ENCODE measurements around the gene GAS2L3. TPM values are rescaled to one million over a fixed set of nuclear protein-coding genes. Genes with fewer than 3 reads are reported as not detected.
"Not testable (repeated sequence)": the region's sequence is repeated elsewhere in the genome, so short reads cannot be mapped to it uniquely, and the experiment has no call there.

GAS2L3 gene
- total RNA-seq: 10 to 100 TPM in 1 of 2 donors, 1 to 10 TPM in 1; 3.3 to 10.1 TPM

GRCh38 chr12:100573292-100574186, at the start of gene GAS2L3:
GAS2L3 (plus strand) TSS chr12:100573684; CDS start chr12:100594905, 21,221 bp downstream.
- Mint-ChIP-seq H3K36me3 (ENCODE audit: low read depth) (no peaks in the 10 kb centered on the region), H3K4me3 (peak within 1 kb of the TSS; percentile 93), H3K9me3 (no peaks in the 10 kb centered on the region), H3K4me1 (peaks cover 4% of the 10 kb centered on the region), H3K27ac (peak within 1 kb of the TSS; percentile 84), H3K27me3 (peaks cover 20% of the 10 kb centered on the region)
- peak; percentile 94 for ATAC-seq (replicated peaks)

- ATAC-seq (replicated peaks): no peak
- no peak overlapping the region for H3K27ac Mint-ChIP-seq
- no peaks in the 10 kb centered on the region for H3K4me1 Mint-ChIP-seq
- H3K9me3 Mint-ChIP-seq: no peaks in the 10 kb centered on the region
- H3K4me3 Mint-ChIP-seq: no peak overlapping the region
- no peaks in the 10 kb centered on the region for H3K36me3 Mint-ChIP-seq (ENCODE audit: low read depth)
- H3K27me3 Mint-ChIP-seq: peaks cover 26% of the 10 kb centered on the region
Measured at GRCh38 chr12:100528034-100528433, 45.5 kb upstream of the GAS2L3 start.

- peaks cover 26% of the 10 kb centered on the region for H3K27me3 Mint-ChIP-seq
- H3K36me3 Mint-ChIP-seq (ENCODE audit: low read depth): no peaks in the 10 kb centered on the region
- H3K27ac Mint-ChIP-seq: no peak overlapping the region
- no peaks in the 10 kb centered on the region for H3K4me1 Mint-ChIP-seq
- H3K4me3 Mint-ChIP-seq: no peak overlapping the region
- no peaks in the 10 kb centered on the region for H3K9me3 Mint-ChIP-seq
- ATAC-seq (replicated peaks): no peak
Measured at GRCh38 chr12:100528471-100529127, 44.9 kb upstream of the GAS2L3 start.

- Mint-ChIP-seq H3K9me3 (no peaks in the 10 kb centered on the region), H3K27ac (no peak overlapping the region), H3K4me3 (no peak overlapping the region), H3K27me3 (peaks cover 25% of the 10 kb centered on the region), H3K4me1 (no peaks in the 10 kb centered on the region), H3K36me3 (ENCODE audit: low read depth) (no peaks in the 10 kb centered on the region)
- no peak for ATAC-seq (replicated peaks)
Measured at GRCh38 chr12:100529756-100530350, 43.6 kb upstream of the GAS2L3 start.

GRCh38 chr12:100533376-100533775, 40.1 kb upstream of the GAS2L3 start:
- ATAC-seq (replicated peaks): no peak
- Mint-ChIP-seq H3K27ac (no peak overlapping the region), H3K36me3 (ENCODE audit: low read depth) (no peaks in the 10 kb centered on the region), H3K9me3 (no peaks in the 10 kb centered on the region), H3K27me3 (peaks cover 31% of the 10 kb centered on the region), H3K4me1 (no peaks in the 10 kb centered on the region), H3K4me3 (no peak overlapping the region)

GRCh38 chr12:100534625-100535227, 38.8 kb upstream of the GAS2L3 start:
- H3K27me3 Mint-ChIP-seq: peaks cover 26% of the 10 kb centered on the region
- no peak for ATAC-seq (replicated peaks)

GRCh38 chr12:100539202-100539601, 34.3 kb upstream of the GAS2L3 start:
- ATAC-seq (replicated peaks): no peak
- Mint-ChIP-seq H3K4me3 (no peak overlapping the region), H3K27ac (no peak overlapping the region), H3K4me1 (no peaks in the 10 kb centered on the region), H3K27me3 (peaks cover 18% of the 10 kb centered on the region), H3K9me3 (no peaks in the 10 kb centered on the region), H3K36me3 (ENCODE audit: low read depth) (no peaks in the 10 kb centered on the region)

More at GRCh38 chr12:100534625-100535227, 38.8 kb upstream of the GAS2L3 start:
- no peak overlapping the region for H3K4me3 Mint-ChIP-seq
- H3K27ac Mint-ChIP-seq: no peak overlapping the region
- no peaks in the 10 kb centered on the region for H3K36me3 Mint-ChIP-seq (ENCODE audit: low read depth)
- no peaks in the 10 kb centered on the region for H3K4me1 Mint-ChIP-seq
- H3K9me3 Mint-ChIP-seq: no peaks in the 10 kb centered on the region

- Mint-ChIP-seq H3K9me3 (no peaks in the 10 kb centered on the region), H3K27ac (no peak overlapping the region), H3K27me3 (peaks cover 10% of the 10 kb centered on the region), H3K4me1 (no peaks in the 10 kb centered on the region), H3K4me3 (no peak overlapping the region), H3K36me3 (ENCODE audit: low read depth) (no peaks in the 10 kb centered on the region)
- no peak for ATAC-seq (replicated peaks)
Measured at GRCh38 chr12:100544165-100544564, 29.3 kb upstream of the GAS2L3 start.

- H3K4me3 Mint-ChIP-seq: no peak overlapping the region
- no peaks in the 10 kb centered on the region for H3K4me1 Mint-ChIP-seq
- H3K9me3 Mint-ChIP-seq: no peaks in the 10 kb centered on the region
- ATAC-seq (replicated peaks): no peak
- peaks cover 10% of the 10 kb centered on the region for H3K27me3 Mint-ChIP-seq
- no peaks in the 10 kb centered on the region for H3K36me3 Mint-ChIP-seq (ENCODE audit: low read depth)
- no peak overlapping the region for H3K27ac Mint-ChIP-seq
Measured at GRCh38 chr12:100545092-100545491, 28.4 kb upstream of the GAS2L3 start.

GRCh38 chr12:100553936-100554335, 19.5 kb upstream of the GAS2L3 start:
- Mint-ChIP-seq H3K4me1 (no peaks in the 10 kb centered on the region), H3K27ac (no peak overlapping the region), H3K9me3 (no peaks in the 10 kb centered on the region), H3K27me3 (peaks cover 5% of the 10 kb centered on the region), H3K36me3 (ENCODE audit: low read depth) (no peaks in the 10 kb centered on the region), H3K4me3 (no peak overlapping the region)
- no peak for ATAC-seq (replicated peaks)

- Mint-ChIP-seq H3K4me3 (no peak overlapping the region), H3K4me1 (no peaks in the 10 kb centered on the region), H3K36me3 (ENCODE audit: low read depth) (no peaks in the 10 kb centered on the region), H3K27ac (no peak overlapping the region), H3K27me3 (peaks cover 6% of the 10 kb centered on the region), H3K9me3 (no peaks in the 10 kb centered on the region)
- no peak for ATAC-seq (replicated peaks)
Measured at GRCh38 chr12:100554608-100555077, 18.8 kb upstream of the GAS2L3 start.

GRCh38 chr12:100555722-100556121, 17.8 kb upstream of the GAS2L3 start:
- peaks cover 13% of the 10 kb centered on the region for H3K27me3 Mint-ChIP-seq
- no peak for ATAC-seq (replicated peaks)
- no peaks in the 10 kb centered on the region for H3K9me3 Mint-ChIP-seq
- H3K4me1 Mint-ChIP-seq: no peaks in the 10 kb centered on the region
- H3K27ac Mint-ChIP-seq: no peak overlapping the region
- H3K4me3 Mint-ChIP-seq: no peak overlapping the region
- H3K36me3 Mint-ChIP-seq (ENCODE audit: low read depth): no peaks in the 10 kb centered on the region

GRCh38 chr12:100557357-100557756, 16.1 kb upstream of the GAS2L3 start:
- Mint-ChIP-seq H3K27me3 (peaks cover 14% of the 10 kb centered on the region), H3K27ac (no peak overlapping the region), H3K4me1 (no peaks in the 10 kb centered on the region), H3K4me3 (no peak overlapping the region), H3K36me3 (ENCODE audit: low read depth) (no peaks in the 10 kb centered on the region), H3K9me3 (no peaks in the 10 kb centered on the region)
- ATAC-seq (replicated peaks): no peak

- H3K9me3 Mint-ChIP-seq; ATAC-seq (replicated peaks); H3K4me3 Mint-ChIP-seq; H3K4me1 Mint-ChIP-seq; H3K36me3 Mint-ChIP-seq (ENCODE audit: low read depth); H3K27ac Mint-ChIP-seq: not testable (repeated sequence)
- peaks cover 17% of the 10 kb centered on the region for H3K27me3 Mint-ChIP-seq
Measured at GRCh38 chr12:100559261-100559660, 14.2 kb upstream of the GAS2L3 start.

All from activated T-helper 17 cell treated with anti-CD3 and anti-CD28 coated beads, Interleukin-2, amount 50 U/mL, for 72 hours (primary cell).